HepG2 (cell line): ENCODE data around the gene APOLD1. TPM values are rescaled to one million over a fixed set of nuclear protein-coding genes. Genes with fewer than 3 reads are reported as not detected.

Experiments
- ATAC-seq: fragments of 200-7000 bp; cut with Tn5 transposase; 3 replicates; pipeline ENCODE4 v1.9.1; 2020; ENCODE audit warnings: mild to moderate bottlenecking, moderate library complexity
- BruUV-seq: library from RNA; stranded (reverse); fragments of 400-500 nt; replicated peaks from 2 replicates; lab custom pipeline; 2021; lab: Mats Ljungman, UMichigan
- CTCF ChIA-PET: fragments of 300-600 bp; formaldehyde crosslinking; extraction: SDS; loops from one replicate; lab custom pipeline; 2021; ENCODE audit warnings: low total read pairs, inconsistent platforms, low intra/inter-chr PET ratio; lab: Yijun Ruan, JAX
- POLR2A ChIA-PET: fragments of 350-600 bp; sonication (Branson Sonifier 250); formaldehyde crosslinking; loops from one replicate; lab custom pipeline; 2020; ENCODE audit warnings: antibody characterized with exemption, inconsistent platforms; lab: Yijun Ruan, JAX
- DNase-seq: peaks from one replicate; pipeline ENCODE4 v3.0.0-alpha.2; 2015; ENCODE audit warnings: low spot score
- FAIRE-seq: peaks from 3 replicates; lab custom pipeline; 2011; peaks lifted over from hg19 to GRCh38; lab: Jason Lieb, UNC
- H2AFZ ChIP-seq: one replicate; pipeline ENCODE4 v1.6.1; 2011; ENCODE audit warnings: low read length, inconsistent platforms
- H3K27ac ChIP-seq: fragments of 300-600 bp; 3 replicates; pipeline ENCODE4 v1.8.0; 2011; ENCODE audit warnings: mixed run types, mild to moderate bottlenecking, mixed read lengths, low read length, inconsistent platforms; ENCODE audit not compliant: insufficient read depth; ENCODE audit errors: extremely low read length
- H3K27me3 ChIP-seq, 2 experiments: fragments of 200-600 bp in 1 of 2; 2 replicates in 1 of 2; 3 replicates in 1 of 2; pipeline versions ENCODE4 v1.6.0 to v1.8.0; 2011; ENCODE audit warnings: low read length in 2 of 2, mild to moderate bottlenecking in 2 of 2, moderate library complexity in 2 of 2, inconsistent platforms in 1 of 2; ENCODE audit not compliant: insufficient read depth in 2 of 2, control insufficient read depth in 1 of 2
- H3K36me3 ChIP-seq, 2 experiments: fragments of 200-600 bp in 1 of 2; replicated peaks in 1 of 2; 2 replicates in 1 of 2; 3 replicates in 1 of 2; pipeline versions ENCODE4 v1.5.1 to v1.8.0; 2011; ENCODE audit warnings: low read length in 2 of 2, inconsistent platforms in 1 of 2; ENCODE audit not compliant: insufficient read depth in 2 of 2, control insufficient read depth in 1 of 2
- H3K4me1 ChIP-seq: 2 replicates; pipeline ENCODE4 v1.5.1; 2012; ENCODE audit warnings: low read length, inconsistent platforms; ENCODE audit not compliant: insufficient read depth
- H3K4me2 ChIP-seq: 2 replicates; pipeline ENCODE4 v1.6.0; 2011; ENCODE audit warnings: low read depth, low read length, inconsistent platforms
- H3K4me3 ChIP-seq, 3 experiments: fragments of 200-600 bp in 1 of 3; sonication (generic), shearing (Covaris generic) in 1 of 3; replicated peaks in 1 of 3; 2 replicates each; pipeline ENCODE4 v1.5.1; 2011 to 2016; ENCODE audit warnings: low read length in 3 of 3, inconsistent platforms in 2 of 3, low read depth in 2 of 3, mild to moderate bottlenecking in 2 of 3, control low read depth in 1 of 3, mixed read lengths in 1 of 3; ENCODE audit not compliant: insufficient read depth in 1 of 3
- H3K79me2 ChIP-seq: one replicate; pipeline ENCODE4 v1.6.1; 2011; ENCODE audit warnings: low read length, inconsistent platforms; ENCODE audit not compliant: insufficient read depth
- H3K9ac ChIP-seq: 2 replicates; pipeline ENCODE4 v1.6.0; 2011; ENCODE audit warnings: mild to moderate bottlenecking, low read depth, low read length, inconsistent platforms; ENCODE audit not compliant: insufficient read depth
- H3K9me3 ChIP-seq: 2 replicates; pipeline ENCODE4 v1.5.1; 2012; ENCODE audit warnings: mild to moderate bottlenecking, low read length
- H4K20me1 ChIP-seq: 2 replicates; pipeline ENCODE4 v1.6.0; 2011; ENCODE audit warnings: inconsistent platforms, mild to moderate bottlenecking, low read length, moderate library complexity; ENCODE audit not compliant: insufficient read depth
- AKNA ChIP-seq: sonication (generic); formaldehyde crosslinking; IDR thresholded peaks from 2 replicates; pipeline ENCODE4 v1.4.0; 2020; ENCODE audit warnings: missing genetic modification reagents, borderline replicate concordance
- DBP ChIP-seq: sonication (generic); formaldehyde crosslinking; IDR thresholded peaks from 2 replicates; pipeline ENCODE4 v1.4.0; 2020; ENCODE audit warnings: missing genetic modification reagents; ENCODE audit errors: not compliant biosample characterization
- NR1H2 ChIP-seq: sonication (generic); formaldehyde crosslinking; IDR thresholded peaks from 2 replicates; pipeline ENCODE4 v1.8.1; 2022; ENCODE audit warnings: low read depth, missing genetic modification reagents, borderline replicate concordance
- REST ChIP-seq, 2 experiments: IDR thresholded peaks; 2 replicates each; pipeline ENCODE4 v1.6.1; 2011 to 2012; ENCODE audit warnings: low read length in 2 of 2, borderline replicate concordance in 1 of 2, low read depth in 1 of 2, mild to moderate bottlenecking in 1 of 2, moderate library complexity in 1 of 2
- ZGPAT ChIP-seq: IDR thresholded peaks from 2 replicates; pipeline ENCODE4 v1.6.1; 2016; ENCODE audit warnings: mild to moderate bottlenecking
- ZMYM2 ChIP-seq: sonication (generic); formaldehyde crosslinking; IDR thresholded peaks from 2 replicates; pipeline ENCODE4 v1.8.0; 2022; ENCODE audit warnings: mild to moderate bottlenecking, missing genetic modification reagents
- WGBS: methylation state at CpG from one replicate; pipeline ENCODE4 v1.1.6; 2017; ENCODE audit warnings: low lambda C conversion rate; 5-methylcytosine and 5-hydroxymethylcytosine counted together
- in situ Hi-C: cut with HindIII; loops from 2 replicates; pipeline ENCODE4 v1.10.0; 2017; ENCODE audit warnings: low pct_unique_long_range_greater_than_20kb; ENCODE audit not compliant: extremely low pct_ligation_motif_present
- intact Hi-C: fragments of 100-400 bp; cut with micrococcal nuclease; formaldehyde crosslinking; loops from one replicate; pipeline ENCODE4 v1.10.0; 2022; ENCODE audit not compliant: unreplicated experiment
- polyA plus RNA-seq, 8 experiments: library from polyadenylated mRNA; depleted of rRNA in 3 of 8; stranded (reverse) in 7 of 8; unstranded in 1 of 8; fragments of >200 nt; fragmentation: Illumina TruSeq in 4 of 8; extraction: Trizol in 4 of 8; gene quantifications; 2 replicates each; pipeline versions ENCODE4 v1.2.1 to v1.2.3, GENCODE V29; 2011 to 2016; ENCODE audit warnings: low read depth in 4 of 8, missing spikeins in 1 of 8, mixed read lengths in 1 of 8; ENCODE audit not compliant: insufficient read depth in 1 of 8
- total RNA-seq, 5 experiments: library from RNA; depleted of rRNA; stranded (reverse); fragments of >200 nt; fragmentation: Illumina TruSeq; extraction: Trizol; gene quantifications; 2 replicates each; pipeline ENCODE4 v1.2.3, GENCODE V29; 2016; ENCODE audit warnings: low read depth in 1 of 5
- TF ChIP-seq, protein P1 (sequence below): sonication (generic); formaldehyde crosslinking; IDR thresholded peaks from 2 replicates; pipeline ENCODE4 v1.4.0; 2020; ENCODE audit warnings: missing genetic modification reagents

The APOLD1 gene
- total and polyA plus RNA-seq, 2 of the 13 experiments (the other 11 are each of a cell fraction or from before 2014, with no cell fraction given) = 0.20 to 0.84 TPM

DNA sequence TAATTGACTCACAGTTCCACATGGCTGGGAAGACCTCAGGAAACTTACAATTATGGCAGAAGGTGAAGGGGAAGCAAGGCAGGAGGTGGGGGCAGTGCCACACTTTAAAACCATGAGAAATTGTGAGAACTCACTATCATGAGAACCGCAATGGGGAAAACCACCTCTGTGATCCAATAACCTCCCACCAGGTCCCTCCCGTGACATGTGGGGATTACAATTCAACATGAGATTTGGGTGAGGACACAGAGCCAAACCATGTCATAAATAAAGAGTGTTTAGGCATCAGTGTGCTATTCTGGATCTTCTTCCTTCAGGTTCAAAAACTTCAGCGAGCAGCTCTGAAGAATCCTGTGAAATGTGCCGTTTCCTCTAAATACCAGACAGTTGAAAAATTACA lies 37.4 kb downstream of the APOLD1 start:
- FAIRE-seq (no peak), ATAC-seq (no peak)
- CTCF ChIA-PET = no interaction called here
- intact Hi-C loops = no loop called here
- no TSS peak for BruUV-seq
- Histone ChIP-seq H3K79me2 (peaks cover 11% of the 10 kb centered on the region), H2AFZ (no peak overlapping the region), H3K36me3 (peaks cover 23 to 83% of the 10 kb centered on the region in 2 experiments), H3K4me2 (no peak overlapping the region)
- TF ChIP-seq, protein P1, sequence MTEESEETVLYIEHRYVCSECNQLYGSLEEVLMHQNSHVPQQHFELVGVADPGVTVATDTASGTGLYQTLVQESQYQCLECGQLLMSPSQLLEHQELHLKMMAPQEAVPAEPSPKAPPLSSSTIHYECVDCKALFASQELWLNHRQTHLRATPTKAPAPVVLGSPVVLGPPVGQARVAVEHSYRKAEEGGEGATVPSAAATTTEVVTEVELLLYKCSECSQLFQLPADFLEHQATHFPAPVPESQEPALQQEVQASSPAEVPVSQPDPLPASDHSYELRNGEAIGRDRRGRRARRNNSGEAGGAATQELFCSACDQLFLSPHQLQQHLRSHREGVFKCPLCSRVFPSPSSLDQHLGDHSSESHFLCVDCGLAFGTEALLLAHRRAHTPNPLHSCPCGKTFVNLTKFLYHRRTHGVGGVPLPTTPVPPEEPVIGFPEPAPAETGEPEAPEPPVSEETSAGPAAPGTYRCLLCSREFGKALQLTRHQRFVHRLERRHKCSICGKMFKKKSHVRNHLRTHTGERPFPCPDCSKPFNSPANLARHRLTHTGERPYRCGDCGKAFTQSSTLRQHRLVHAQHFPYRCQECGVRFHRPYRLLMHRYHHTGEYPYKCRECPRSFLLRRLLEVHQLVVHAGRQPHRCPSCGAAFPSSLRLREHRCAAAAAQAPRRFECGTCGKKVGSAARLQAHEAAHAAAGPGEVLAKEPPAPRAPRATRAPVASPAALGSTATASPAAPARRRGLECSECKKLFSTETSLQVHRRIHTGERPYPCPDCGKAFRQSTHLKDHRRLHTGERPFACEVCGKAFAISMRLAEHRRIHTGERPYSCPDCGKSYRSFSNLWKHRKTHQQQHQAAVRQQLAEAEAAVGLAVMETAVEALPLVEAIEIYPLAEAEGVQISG (CRISPR knock-in tag) = no peak
- TF ChIP-seq ZGPAT (CRISPR knock-in tag) (no peak), AKNA (CRISPR knock-in tag) (no peak), REST (IDR thresholded peaks at IDR 0.05; ENCODE audit: borderline replicate concordance in 1 of 2, low read depth in 1 of 2, low read length in 2 of 2) (no peak), NR1H2 (CRISPR knock-in tag) (no peak), ZMYM2 (CRISPR knock-in tag) (no peak), DBP (CRISPR knock-in tag) (no peak)
- TF ChIP-seq, all 625 proteins: peak for 0
- POLR2A ChIA-PET = no interaction called here
- H3K4me3 ChIP-seq = no peak overlapping the region
- H3K9me3 ChIP-seq = no peaks in the 10 kb centered on the region
- H3K27ac ChIP-seq = no peak overlapping the region
- H3K4me1 ChIP-seq = no peaks in the 10 kb centered on the region
- H3K27me3 ChIP-seq = no peaks in the 10 kb centered on the region
- no peak for DNase-seq
- no peak overlapping the region for H3K9ac ChIP-seq
- WGBS = 98% methylated on average over 4 of the region's 4 CpGs
- no peaks in the 10 kb centered on the region for H4K20me1 ChIP-seq
- in situ Hi-C loops = no loop called here
